GM12878 (cell line): Measurements from ENCODE around the gene MSS51. TPM values are rescaled to one million over a fixed set of nuclear protein-coding genes. Genes with fewer than 3 reads are reported as not detected.

Experiments
- ATAC-seq: fragments of 200-7000 bp; cut with Tn5 transposase; 3 replicates; pipeline ENCODE4 v1.9.1; 2020; ENCODE audit warnings: mild to moderate bottlenecking, moderate library complexity
- BruUV-seq: library from RNA; stranded (reverse); fragments of 400-500 nt; replicated peaks from 2 replicates; lab custom pipeline; 2021; lab: Mats Ljungman, UMichigan
- CTCF ChIA-PET: fragments of 300-600 bp; sonication (Branson Sonifier 250); formaldehyde crosslinking; extraction: SDS; loops from one replicate; lab custom pipeline; 2021; ENCODE audit warnings: inconsistent platforms; lab: Yijun Ruan, JAX
- POLR2A ChIA-PET: fragments of 350-600 bp; formaldehyde crosslinking; extraction: SDS; loops from one replicate; lab custom pipeline; 2021; ENCODE audit warnings: inconsistent platforms; lab: Charles Lee
- RAD21 ChIA-PET: fragments of 300-600 bp; sonication (Branson Sonifier 250); formaldehyde crosslinking; loops from one replicate; lab custom pipeline; 2023; ENCODE audit warnings: antibody characterized with exemption; ENCODE audit not compliant: unreplicated experiment; lab: Charles Lee
- SMC1A ChIA-PET: fragments of 300-600 bp; sonication (Branson Sonifier 250); formaldehyde crosslinking; loops from one replicate; lab custom pipeline; 2023; ENCODE audit not compliant: unreplicated experiment, uncharacterized antibody; lab: Charles Lee
- DNase-seq: peaks from one replicate; pipeline ENCODE4 v3.0.0-alpha.2; 2011; ENCODE audit warnings: low read depth, low spot score
- FAIRE-seq: peaks from 3 replicates; lab custom pipeline; 2011; peaks lifted over from hg19 to GRCh38; lab: Jason Lieb, UNC
- H2AFZ ChIP-seq: 2 replicates; pipeline ENCODE4 v1.6.0; 2011; ENCODE audit warnings: low read depth, low read length, control low read depth; ENCODE audit not compliant: control insufficient read depth
- H3K27ac ChIP-seq: 2 replicates; pipeline ENCODE4 v1.5.1; 2011; ENCODE audit warnings: control low read depth; ENCODE audit not compliant: control insufficient read depth, insufficient read depth
- H3K27me3 ChIP-seq, 2 experiments: replicated peaks in 1 of 2; 2 replicates each; pipeline versions ENCODE4 v1.6.0 to v1.6.1; 2011; ENCODE audit warnings: low read length in 1 of 2; ENCODE audit not compliant: control insufficient read depth in 2 of 2, insufficient read depth in 2 of 2
- H3K36me3 ChIP-seq, 2 experiments: 2 replicates each; pipeline ENCODE4 v1.5.1; 2011; ENCODE audit warnings: low read length in 1 of 2; ENCODE audit not compliant: control insufficient read depth in 2 of 2, insufficient read depth in 2 of 2
- H3K4me1 ChIP-seq: 2 replicates; pipeline ENCODE4 v1.6.1; 2011; ENCODE audit warnings: mild to moderate bottlenecking, low read length, moderate library complexity, mixed read lengths; ENCODE audit not compliant: control insufficient read depth, insufficient read depth
- H3K4me2 ChIP-seq: 2 replicates; pipeline ENCODE4 v1.6.0; 2011; ENCODE audit warnings: control low read depth; ENCODE audit not compliant: control insufficient read depth, insufficient read depth
- H3K4me3 ChIP-seq: fragments of 200-600 bp; sonication (generic); 2 replicates; pipeline ENCODE4 v1.5.1; 2016
- H3K79me2 ChIP-seq: 2 replicates; pipeline ENCODE4 v1.6.0; 2011; ENCODE audit warnings: low read length; ENCODE audit not compliant: control insufficient read depth, insufficient read depth
- H3K9ac ChIP-seq: 2 replicates; pipeline ENCODE4 v1.8.0; 2011; ENCODE audit warnings: low read length, control low read depth, mixed read lengths; ENCODE audit not compliant: control insufficient read depth, insufficient read depth
- H3K9me3 ChIP-seq: replicated peaks from 3 replicates; pipeline ENCODE4 v1.5.1; 2011; ENCODE audit warnings: mild to moderate bottlenecking, low read length; ENCODE audit not compliant: control insufficient read depth, insufficient read depth
- H4K20me1 ChIP-seq: 2 replicates; pipeline ENCODE4 v1.6.0; 2011; ENCODE audit not compliant: control insufficient read depth, insufficient read depth
- ETV6 ChIP-seq, 2 experiments: fragments of 450-650 bp in 1 of 2; IDR thresholded peaks in 1 of 2; conservative IDR thresholded peaks in 1 of 2; 2 replicates each; pipeline ENCODE4 v1.6.1; 2014; ENCODE audit warnings: antibody characterized with exemption in 1 of 2, borderline replicate concordance in 1 of 2, low read depth in 1 of 2, mild to moderate bottlenecking in 1 of 2, moderate library complexity in 1 of 2
- EZH2 ChIP-seq: IDR thresholded peaks from 2 replicates; pipeline ENCODE4 v1.6.1; 2012; ENCODE audit warnings: low read depth, mild to moderate bottlenecking, control low read depth, inconsistent platforms, low read length, borderline replicate concordance; ENCODE audit not compliant: control insufficient read depth
- FOXK2 ChIP-seq: fragments of 450-650 bp; IDR thresholded peaks from 2 replicates; pipeline ENCODE4 v1.6.1; 2017; ENCODE audit warnings: mild to moderate bottlenecking, moderate library complexity
- HDAC6 ChIP-seq: fragments of 200-600 bp; sonication (generic); IDR thresholded peaks from one replicate; pipeline ENCODE4 v1.8.0; 2017; ENCODE audit warnings: antibody characterized with exemption; ENCODE audit not compliant: unreplicated experiment
- MXI1 ChIP-seq: fragments of 150-350 bp; IDR thresholded peaks from 2 replicates; pipeline ENCODE4 v1.6.1; 2011; ENCODE audit warnings: low read depth, mild to moderate bottlenecking, inconsistent platforms, low read length, improper control_type of control experiment
- NFXL1 ChIP-seq: fragments of 450-650 bp; IDR thresholded peaks from 2 replicates; pipeline ENCODE4 v1.6.1; 2017; ENCODE audit warnings: antibody characterized with exemption, mild to moderate bottlenecking, borderline replicate concordance
- NFYA ChIP-seq: IDR thresholded peaks from 2 replicates; pipeline ENCODE4 v1.6.1; 2011; ENCODE audit warnings: low read depth, mild to moderate bottlenecking, low read length, improper control_type of control experiment, borderline replicate concordance
- NFYB ChIP-seq: IDR thresholded peaks from 2 replicates; pipeline ENCODE4 v1.6.1; 2011; ENCODE audit warnings: low read depth, mild to moderate bottlenecking, low read length, improper control_type of control experiment, moderate library complexity; ENCODE audit not compliant: insufficient read depth
- NR2C1 ChIP-seq: fragments of 450-650 bp; IDR thresholded peaks from 2 replicates; pipeline ENCODE4 v1.6.1; 2017; ENCODE audit warnings: antibody characterized with exemption, mild to moderate bottlenecking, moderate library complexity
- NRF1 ChIP-seq: conservative IDR thresholded peaks from 2 replicates; pipeline ENCODE4 v1.6.1; 2011; ENCODE audit warnings: mild to moderate bottlenecking, low read depth, low read length, improper control_type of control experiment
- PAX5 ChIP-seq: IDR thresholded peaks from 2 replicates; pipeline ENCODE4 v1.6.1; 2011; ENCODE audit warnings: low read depth, low read length, borderline replicate concordance
- POLR2AphosphoS2 ChIP-seq: IDR thresholded peaks from 2 replicates; pipeline ENCODE4 v1.6.1; 2011; ENCODE audit warnings: low read depth, mild to moderate bottlenecking, low read length, improper control_type of control experiment, moderate library complexity
- RAD21 ChIP-seq: IDR thresholded peaks from 2 replicates; pipeline ENCODE4 v1.6.1; 2011; ENCODE audit warnings: mild to moderate bottlenecking, low read depth, low read length, moderate library complexity; ENCODE audit not compliant: insufficient read depth
- RB1 ChIP-seq: fragments of 450-650 bp; formaldehyde crosslinking; IDR thresholded peaks from 2 replicates; pipeline ENCODE4 v1.6.1; 2017; ENCODE audit warnings: mild to moderate bottlenecking, borderline replicate concordance
- SREBF2 ChIP-seq: IDR thresholded peaks from 2 replicates; pipeline ENCODE4 v1.6.1; 2012; ENCODE audit warnings: mild to moderate bottlenecking, low read length
- WRNIP1 ChIP-seq: IDR thresholded peaks from 2 replicates; pipeline ENCODE4 v1.6.1; 2011; ENCODE audit warnings: low read depth, low read length, improper control_type of control experiment, borderline replicate concordance
- ZNF384 ChIP-seq: IDR thresholded peaks from 2 replicates; pipeline ENCODE4 v1.6.1; 2012; ENCODE audit warnings: low read depth, mild to moderate bottlenecking, low read length, improper control_type of control experiment, borderline replicate concordance
- in situ Hi-C: fragments of 300-500 bp; cut with MboI; formaldehyde crosslinking; loops from 9 replicates; pipeline ENCODE4 v1.14.3; 2018; ENCODE audit warnings: mixed read lengths
- intact Hi-C: fragments of 100-400 bp; cut with micrococcal nuclease; formaldehyde crosslinking; loops from one replicate; pipeline ENCODE4 v1.14.2; 2022; ENCODE audit not compliant: unreplicated experiment
- polyA plus RNA-seq, 11 experiments: library from polyadenylated mRNA; depleted of rRNA in 4 of 11; unstranded in 6 of 11; stranded (reverse) in 5 of 11; fragments of >200 nt; fragmentation: Nextera tagmentation in 4 of 11; fragmentation: Illumina TruSeq in 1 of 11; extraction: Ambion mirVana in 4 of 11; extraction: Trizol in 1 of 11; gene quantifications; 1 replicate in 1 of 11; 2 replicates in 10 of 11; pipeline versions ENCODE4 v1.2.1 to v1.2.3, GENCODE V29; 2011 to 2016; ENCODE audit warnings: inconsistent platforms in 2 of 11, missing spikeins in 2 of 11, low read depth in 1 of 11
- total RNA-seq, 4 experiments: library from RNA; depleted of rRNA in 3 of 4; stranded (reverse); fragments of >200 nt in 3 of 4; fragmentation: Illumina TruSeq in 1 of 4; extraction: Trizol in 1 of 4; gene quantifications; 2 replicates each; pipeline versions ENCODE4 v1.2.1 to v1.2.3, GENCODE V29; 2013 to 2021
- TF ChIP-seq, protein P1 (sequence below): fragments of 450-650 bp; IDR thresholded peaks from 2 replicates; pipeline ENCODE4 v1.6.1; 2017; ENCODE audit warnings: low read depth, mild to moderate bottlenecking, moderate library complexity
- TF ChIP-seq, protein P2 (sequence below): IDR thresholded peaks from 2 replicates; pipeline ENCODE4 v1.6.1; 2011; ENCODE audit warnings: borderline replicate concordance, low read depth, mild to moderate bottlenecking, moderate library complexity, low read length; ENCODE audit not compliant: insufficient read depth, poor library complexity, severe bottlenecking
- TF ChIP-seq, protein P3 (sequence below): IDR thresholded peaks from 2 replicates; pipeline ENCODE4 v1.6.1; 2011; ENCODE audit warnings: borderline replicate concordance, low read depth, mild to moderate bottlenecking, moderate library complexity, mixed read lengths, low read length; ENCODE audit not compliant: insufficient read depth; ENCODE audit errors: extremely low read length

MSS51 gene
- total and polyA plus RNA-seq, 10 of the 15 experiments (the other 5 are each of a cell fraction or from before 2014, with no cell fraction given): 0.06 to 2.1 (median 1.5) TPM

DNA sequence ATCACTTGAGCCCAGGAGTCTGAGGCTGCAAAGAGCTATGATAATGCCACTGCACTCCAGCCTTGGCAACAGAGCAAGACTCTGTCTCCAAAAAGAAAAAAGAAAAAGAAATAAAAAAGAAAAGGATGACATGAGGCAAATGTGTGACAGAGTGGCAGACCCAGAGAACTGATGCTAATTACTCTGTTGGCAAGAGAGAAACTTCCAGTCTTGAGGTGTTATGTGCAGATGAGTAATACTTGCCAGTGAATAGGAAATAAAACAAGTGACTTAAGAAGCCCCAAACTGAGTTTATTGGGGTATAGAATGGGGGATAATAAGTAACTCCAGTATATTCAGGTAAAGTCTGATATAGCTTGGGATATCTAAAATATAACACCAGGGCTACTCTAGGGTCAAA, 10.1 kb downstream of the MSS51 start:
- no peaks in the 10 kb centered on the region for H3K27me3 ChIP-seq
- no peaks in the 10 kb centered on the region for H3K4me1 ChIP-seq
- SMC1A ChIA-PET: interaction anchor here (0.6 kb wide), 1 partner anchor 20 kb away, joined by 3 read pairs; no protein-coding TSS in a partner anchor
- ATAC-seq (no peak), FAIRE-seq (no peak)
- H3K27ac ChIP-seq: no peak overlapping the region
- no peak overlapping the region for H2AFZ ChIP-seq
- H4K20me1 ChIP-seq: no peaks in the 10 kb centered on the region
- no TSS peak for BruUV-seq
- in situ Hi-C loops: no loop called here
- POLR2A ChIA-PET: interaction anchor here (0.6 kb wide), 1 partner anchor 82 kb away, joined by 3 read pairs; no protein-coding TSS in a partner anchor
- no peak overlapping the region for H3K4me2 ChIP-seq
- no peak overlapping the region for H3K4me3 ChIP-seq
- no peak for TF ChIP-seq RB1
- TF ChIP-seq WRNIP1: no peak
- no peak for TF ChIP-seq NR2C1
- no peak for TF ChIP-seq ZNF384
- no peak for TF ChIP-seq RAD21
- no peak for TF ChIP-seq NFXL1
- TF ChIP-seq, protein P1, sequence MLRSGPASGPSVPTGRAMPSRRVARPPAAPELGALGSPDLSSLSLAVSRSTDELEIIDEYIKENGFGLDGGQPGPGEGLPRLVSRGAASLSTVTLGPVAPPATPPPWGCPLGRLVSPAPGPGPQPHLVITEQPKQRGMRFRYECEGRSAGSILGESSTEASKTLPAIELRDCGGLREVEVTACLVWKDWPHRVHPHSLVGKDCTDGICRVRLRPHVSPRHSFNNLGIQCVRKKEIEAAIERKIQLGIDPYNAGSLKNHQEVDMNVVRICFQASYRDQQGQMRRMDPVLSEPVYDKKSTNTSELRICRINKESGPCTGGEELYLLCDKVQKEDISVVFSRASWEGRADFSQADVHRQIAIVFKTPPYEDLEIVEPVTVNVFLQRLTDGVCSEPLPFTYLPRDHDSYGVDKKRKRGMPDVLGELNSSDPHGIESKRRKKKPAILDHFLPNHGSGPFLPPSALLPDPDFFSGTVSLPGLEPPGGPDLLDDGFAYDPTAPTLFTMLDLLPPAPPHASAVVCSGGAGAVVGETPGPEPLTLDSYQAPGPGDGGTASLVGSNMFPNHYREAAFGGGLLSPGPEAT: no peak
- TF ChIP-seq NFYA: no peak
- no peak for TF ChIP-seq EZH2
- TF ChIP-seq, protein P2, sequence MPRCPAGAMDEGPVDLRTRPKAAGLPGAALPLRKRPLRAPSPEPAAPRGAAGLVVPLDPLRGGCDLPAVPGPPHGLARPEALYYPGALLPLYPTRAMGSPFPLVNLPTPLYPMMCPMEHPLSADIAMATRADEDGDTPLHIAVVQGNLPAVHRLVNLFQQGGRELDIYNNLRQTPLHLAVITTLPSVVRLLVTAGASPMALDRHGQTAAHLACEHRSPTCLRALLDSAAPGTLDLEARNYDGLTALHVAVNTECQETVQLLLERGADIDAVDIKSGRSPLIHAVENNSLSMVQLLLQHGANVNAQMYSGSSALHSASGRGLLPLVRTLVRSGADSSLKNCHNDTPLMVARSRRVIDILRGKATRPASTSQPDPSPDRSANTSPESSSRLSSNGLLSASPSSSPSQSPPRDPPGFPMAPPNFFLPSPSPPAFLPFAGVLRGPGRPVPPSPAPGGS: no peak
- no peak for TF ChIP-seq PAX5
- TF ChIP-seq, protein P3, sequence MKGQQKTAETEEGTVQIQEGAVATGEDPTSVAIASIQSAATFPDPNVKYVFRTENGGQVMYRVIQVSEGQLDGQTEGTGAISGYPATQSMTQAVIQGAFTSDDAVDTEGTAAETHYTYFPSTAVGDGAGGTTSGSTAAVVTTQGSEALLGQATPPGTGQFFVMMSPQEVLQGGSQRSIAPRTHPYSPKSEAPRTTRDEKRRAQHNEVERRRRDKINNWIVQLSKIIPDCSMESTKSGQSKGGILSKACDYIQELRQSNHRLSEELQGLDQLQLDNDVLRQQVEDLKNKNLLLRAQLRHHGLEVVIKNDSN: no peak
- no peak for TF ChIP-seq HDAC6
- TF ChIP-seq FOXK2: no peak
- no peak for TF ChIP-seq NRF1
- TF ChIP-seq POLR2AphosphoS2: no peak
- no peak for TF ChIP-seq MXI1
- TF ChIP-seq ETV6 (conservative IDR thresholded peaks at IDR 0.05 in 1 of 2, IDR thresholded peaks at IDR 0.05 in 1 of 2; ENCODE audit: borderline replicate concordance in 1 of 2, low read depth in 1 of 2): no peak
- TF ChIP-seq SREBF2: no peak
- TF ChIP-seq NFYB: no peak
- TF ChIP-seq, all 136 proteins: peak for 0
- ChIA-PET RAD21 (no interaction called here), CTCF (interaction anchor here (0.6 kb wide), 1 partner anchor 288 kb away, joined by 3 read pairs; no protein-coding TSS in a partner anchor)
- Histone ChIP-seq H3K9ac (no peak overlapping the region), H3K9me3 (no peaks in the 10 kb centered on the region), H3K79me2 (no peaks in the 10 kb centered on the region), H3K36me3 (peaks cover 0 to 4% of the 10 kb centered on the region in 2 experiments; a peak in 2 of 4 replicates)
- intact Hi-C loops: no loop called here
- DNase-seq: no peak
